ENCODE results near the gene KRTAP5-10.
"Not testable (repeated sequence)": the region's sequence is repeated elsewhere in the genome, so short reads cannot be mapped to it uniquely, and the experiment has no call there.

Gene KRTAP5-10

GRCh38 chr11:71555508-71555907 is 9.9 kb upstream of the KRTAP5-10 start:
- Mint-ChIP-seq H3K4me3 (no peak overlapping the region), H3K4me1 (ENCODE audit: low read depth) (peaks cover 7% of the 10 kb centered on the region), H3K27me3 (peaks cover 17% of the 10 kb centered on the region), H3K36me3 (ENCODE audit: low read depth) (no peaks in the 10 kb centered on the region), H3K27ac (no peak overlapping the region), H3K9me3 (no peaks in the 10 kb centered on the region)

DNA sequence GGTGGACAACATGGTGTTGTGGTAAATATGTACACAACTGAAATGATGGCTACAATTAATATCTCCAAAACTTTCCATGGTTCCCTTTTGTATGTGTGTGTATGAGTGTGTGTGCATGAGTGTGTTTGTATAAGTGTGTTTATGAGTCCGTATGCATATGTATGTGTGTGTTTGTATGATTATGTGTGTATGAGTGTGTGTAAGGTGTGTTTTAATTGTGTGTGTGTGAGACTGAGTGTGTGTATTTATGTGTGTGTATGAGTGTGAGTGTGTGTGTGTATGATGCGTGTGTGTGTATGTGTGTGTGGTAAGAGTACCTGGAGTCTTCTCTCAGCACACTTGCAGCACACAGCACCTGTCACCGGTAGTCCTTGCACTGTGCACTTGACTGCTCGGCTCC is 9.3 kb upstream of the KRTAP5-10 start:
- Mint-ChIP-seq H3K36me3 (ENCODE audit: low read depth) (no peaks in the 10 kb centered on the region), H3K4me1 (ENCODE audit: low read depth) (peaks cover 7% of the 10 kb centered on the region), H3K27ac (no peak overlapping the region), H3K27me3 (peaks cover 20% of the 10 kb centered on the region), H3K4me3 (no peak overlapping the region), H3K9me3 (no peaks in the 10 kb centered on the region)

DNA sequence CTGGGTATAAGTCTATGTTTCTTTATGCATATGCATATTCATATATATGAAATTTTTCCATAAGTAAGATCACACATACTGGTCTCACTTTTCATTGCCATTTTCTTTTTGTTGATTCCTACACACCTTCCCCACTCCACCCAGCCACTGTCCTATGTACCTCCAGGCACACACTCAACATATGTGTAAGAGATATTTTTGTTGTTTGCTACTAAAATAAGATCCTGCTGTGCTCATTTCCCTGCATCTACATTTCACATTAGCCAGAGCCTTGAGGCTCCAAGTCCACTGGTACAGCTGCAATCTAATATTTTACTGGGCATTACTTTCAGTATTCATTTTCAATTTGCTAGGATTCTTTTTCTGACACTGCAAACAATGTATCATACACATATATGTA is 8.1 kb upstream of the KRTAP5-10 start:
- Mint-ChIP-seq H3K36me3 (ENCODE audit: low read depth) (no peaks in the 10 kb centered on the region), H3K4me3 (no peak overlapping the region), H3K27me3 (peaks cover 27% of the 10 kb centered on the region), H3K4me1 (ENCODE audit: low read depth) (no peaks in the 10 kb centered on the region), H3K27ac (no peak overlapping the region), H3K9me3 (no peaks in the 10 kb centered on the region)

- no peaks in the 10 kb centered on the region for H3K36me3 Mint-ChIP-seq (ENCODE audit: low read depth)
- H3K4me1 Mint-ChIP-seq (ENCODE audit: low read depth): no peaks in the 10 kb centered on the region
- no peak overlapping the region for H3K4me3 Mint-ChIP-seq
- H3K27me3 Mint-ChIP-seq: peaks cover 40% of the 10 kb centered on the region
- no peaks in the 10 kb centered on the region for H3K9me3 Mint-ChIP-seq
- no peak overlapping the region for H3K27ac Mint-ChIP-seq
These were observed 6.4 kb upstream of the KRTAP5-10 start for GRCh38 chr11:71558996-71559395.

GRCh38 chr11:71562120-71562519 is 3.2 kb upstream of the KRTAP5-10 start:
- Mint-ChIP-seq H3K4me3 (no peak overlapping the region), H3K36me3 (ENCODE audit: low read depth) (no peaks in the 10 kb centered on the region), H3K9me3 (no peaks in the 10 kb centered on the region), H3K27ac (no peak overlapping the region), H3K4me1 (ENCODE audit: low read depth) (no peaks in the 10 kb centered on the region), H3K27me3 (peaks cover 54% of the 10 kb centered on the region)

GRCh38 chr11:71563406-71563805 is 2.0 kb upstream of the KRTAP5-10 start:
- Mint-ChIP-seq H3K36me3 (ENCODE audit: low read depth) (no peaks in the 10 kb centered on the region), H3K9me3 (no peaks in the 10 kb centered on the region), H3K27ac (no peak overlapping the region), H3K4me3 (no peak overlapping the region), H3K27me3 (peaks cover 49% of the 10 kb centered on the region), H3K4me1 (ENCODE audit: low read depth) (no peaks in the 10 kb centered on the region)

- Mint-ChIP-seq H3K27ac (no peak overlapping the region), H3K4me3 (no peak overlapping the region), H3K4me1 (ENCODE audit: low read depth) (no peaks in the 10 kb centered on the region), H3K36me3 (ENCODE audit: low read depth) (no peaks in the 10 kb centered on the region), H3K9me3 (no peaks in the 10 kb centered on the region), H3K27me3 (peaks cover 49% of the 10 kb centered on the region)
These were observed 933 bp upstream of the KRTAP5-10 start for GRCh38 chr11:71564430-71564829.

- Mint-ChIP-seq H3K4me1 (ENCODE audit: low read depth) (no peaks in the 10 kb centered on the region), H3K9me3 (no peaks in the 10 kb centered on the region), H3K27me3 (peaks cover 40% of the 10 kb centered on the region), H3K36me3 (ENCODE audit: low read depth) (no peaks in the 10 kb centered on the region), H3K27ac (no peak overlapping the region), H3K4me3 (no peak overlapping the region)
These were observed 788 bp downstream of the KRTAP5-10 start for GRCh38 chr11:71566081-71566620.

DNA sequence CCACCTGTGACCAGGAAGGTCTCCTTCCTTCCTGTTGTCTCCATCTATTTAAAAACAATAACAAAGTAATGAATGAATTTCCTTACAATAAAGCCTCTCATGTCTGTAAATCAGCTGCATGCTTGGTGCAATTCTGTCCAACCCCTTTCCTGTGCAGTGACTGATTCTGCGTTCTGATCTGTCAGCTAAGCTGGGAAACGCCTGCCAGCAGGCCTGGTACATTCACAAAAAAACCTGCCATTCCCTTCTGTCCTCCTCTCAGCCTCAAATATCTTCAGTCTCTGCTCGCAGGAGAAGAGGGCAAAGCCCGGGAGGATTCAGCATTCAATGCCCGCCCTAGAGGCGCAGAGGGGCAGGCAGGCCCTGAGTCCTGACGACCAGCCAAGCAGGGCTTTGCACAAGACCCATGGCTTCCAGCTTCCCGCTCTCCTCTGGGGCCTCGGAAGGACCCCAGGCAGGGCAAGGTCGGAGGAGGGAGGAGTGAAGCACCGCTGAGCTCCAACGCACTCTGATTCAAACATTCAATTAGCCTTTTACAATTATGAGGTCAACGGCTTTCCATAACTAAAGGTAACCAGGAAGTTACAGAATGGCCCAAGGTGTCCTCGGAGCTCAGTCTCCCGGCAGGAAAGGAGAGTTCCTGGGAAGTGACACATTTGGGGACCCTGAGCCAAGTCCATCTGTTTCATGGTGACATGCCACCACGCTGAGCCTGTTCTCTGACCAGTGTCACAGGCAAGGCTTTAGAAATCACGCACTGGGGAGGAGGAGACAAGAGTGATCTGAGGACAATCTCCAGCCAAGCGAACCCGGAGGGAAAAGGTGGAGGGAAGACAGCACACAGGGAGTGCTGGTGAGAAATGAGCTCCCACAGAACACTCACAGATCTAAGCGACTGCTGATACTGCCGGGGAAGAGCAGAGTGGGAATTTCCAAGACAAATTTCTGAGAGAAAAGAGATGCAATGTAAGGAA is 1.6 kb downstream of the KRTAP5-10 start:
- H3K9me3 Mint-ChIP-seq; H3K4me1 Mint-ChIP-seq (ENCODE audit: low read depth); H3K36me3 Mint-ChIP-seq (ENCODE audit: low read depth); H3K27ac Mint-ChIP-seq; H3K4me3 Mint-ChIP-seq: not testable (repeated sequence)
- peaks cover 34% of the 10 kb centered on the region for H3K27me3 Mint-ChIP-seq

DNA sequence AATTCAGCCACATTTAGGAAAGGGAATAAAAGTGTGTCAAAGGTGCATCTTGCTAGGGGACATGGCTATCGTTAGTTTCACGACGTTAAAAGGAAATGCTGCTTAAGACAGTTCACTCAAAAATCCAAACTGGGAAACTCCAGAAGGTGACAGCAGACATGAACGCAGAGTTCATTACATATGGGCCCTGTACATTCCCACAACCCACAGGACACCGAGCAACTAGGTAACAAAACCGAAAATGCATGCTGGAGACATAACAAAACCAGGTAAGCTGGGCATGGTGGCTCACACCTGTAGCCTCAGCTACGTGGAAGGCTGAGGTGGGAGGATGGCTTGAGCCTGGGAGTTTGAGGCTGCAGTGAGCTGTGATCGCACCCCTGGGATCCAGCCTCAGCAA is 2.3 kb downstream of the KRTAP5-10 start:
- peaks cover 34% of the 10 kb centered on the region for H3K27me3 Mint-ChIP-seq
- H3K9me3 Mint-ChIP-seq; H3K36me3 Mint-ChIP-seq (ENCODE audit: low read depth); H3K27ac Mint-ChIP-seq; H3K4me1 Mint-ChIP-seq (ENCODE audit: low read depth); H3K4me3 Mint-ChIP-seq: not testable (repeated sequence)

GRCh38 chr11:71568704-71569349 is 3.5 kb downstream of the KRTAP5-10 start:
- H3K4me3 Mint-ChIP-seq: no peak overlapping the region
- no peaks in the 10 kb centered on the region for H3K9me3 Mint-ChIP-seq
- H3K27me3 Mint-ChIP-seq: peaks cover 24% of the 10 kb centered on the region
- no peak overlapping the region for H3K27ac Mint-ChIP-seq
- H3K36me3 Mint-ChIP-seq (ENCODE audit: low read depth): no peaks in the 10 kb centered on the region
- H3K4me1 Mint-ChIP-seq (ENCODE audit: low read depth): no peaks in the 10 kb centered on the region

DNA sequence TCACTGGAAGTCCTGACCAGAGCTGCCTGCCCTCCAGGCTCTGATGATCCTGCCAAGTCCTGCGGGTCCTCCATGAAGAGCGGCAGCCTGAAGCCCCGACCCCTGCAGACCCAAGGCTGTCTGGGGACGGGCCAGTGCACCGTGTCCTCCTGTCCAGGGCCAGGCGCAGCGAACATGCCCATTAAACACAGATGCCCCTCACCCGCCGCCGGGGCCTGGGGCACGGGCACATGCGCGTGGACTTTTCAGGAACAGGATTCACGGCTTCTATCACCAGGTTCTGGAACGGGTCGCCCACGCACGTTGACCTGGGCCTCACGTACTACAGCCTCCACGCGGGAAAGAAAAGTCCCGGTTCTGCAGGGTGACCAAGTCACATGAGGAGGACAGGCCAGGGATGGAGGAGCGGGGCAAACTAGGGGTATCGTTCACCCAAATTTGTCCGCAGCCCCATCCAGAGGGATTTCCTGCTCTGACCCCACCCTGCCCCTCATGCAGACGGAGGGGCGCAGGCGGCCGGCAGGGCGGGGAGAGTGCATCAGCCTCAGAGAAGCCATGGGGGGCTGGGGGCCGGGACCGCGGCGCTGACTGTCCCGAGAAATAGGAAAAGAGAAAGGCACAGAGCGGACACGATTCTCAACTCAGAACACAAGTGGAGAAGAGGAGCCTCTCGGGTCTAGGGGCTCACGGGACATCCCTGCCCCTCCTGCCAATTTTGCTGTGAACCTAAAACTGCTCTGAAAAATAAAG is 5.9 kb downstream of the KRTAP5-10 start:
- H3K4me3 Mint-ChIP-seq; H3K9me3 Mint-ChIP-seq; H3K27me3 Mint-ChIP-seq; H3K4me1 Mint-ChIP-seq (ENCODE audit: low read depth); H3K27ac Mint-ChIP-seq; H3K36me3 Mint-ChIP-seq (ENCODE audit: low read depth): not testable (repeated sequence)

GRCh38 chr11:71572811-71573210 is 7.4 kb downstream of the KRTAP5-10 start:
- H3K4me3 Mint-ChIP-seq: no peak overlapping the region
- peaks cover 4% of the 10 kb centered on the region for H3K27me3 Mint-ChIP-seq
- no peak overlapping the region for H3K27ac Mint-ChIP-seq
- H3K4me1 Mint-ChIP-seq (ENCODE audit: low read depth): no peaks in the 10 kb centered on the region
- no peaks in the 10 kb centered on the region for H3K36me3 Mint-ChIP-seq (ENCODE audit: low read depth)
- H3K9me3 Mint-ChIP-seq: no peaks in the 10 kb centered on the region

- Mint-ChIP-seq H3K36me3 (ENCODE audit: low read depth) (no peaks in the 10 kb centered on the region), H3K9me3 (no peaks in the 10 kb centered on the region), H3K4me3 (no peak overlapping the region)
These were observed 9.1 kb downstream of the KRTAP5-10 start for GRCh38 chr11:71574418-71574817.

More at GRCh38 chr11:71574418-71574817, 9.1 kb downstream of the KRTAP5-10 start:
- H3K4me1 Mint-ChIP-seq (ENCODE audit: low read depth): no peaks in the 10 kb centered on the region
- peaks cover 4% of the 10 kb centered on the region for H3K27me3 Mint-ChIP-seq
- H3K27ac Mint-ChIP-seq: no peak overlapping the region
